ENCODE data around the gene CAAP1.
"Not testable (repeated sequence)": the region's sequence is repeated elsewhere in the genome, so short reads cannot be mapped to it uniquely, and the experiment has no call there.

Gene CAAP1

DNA sequence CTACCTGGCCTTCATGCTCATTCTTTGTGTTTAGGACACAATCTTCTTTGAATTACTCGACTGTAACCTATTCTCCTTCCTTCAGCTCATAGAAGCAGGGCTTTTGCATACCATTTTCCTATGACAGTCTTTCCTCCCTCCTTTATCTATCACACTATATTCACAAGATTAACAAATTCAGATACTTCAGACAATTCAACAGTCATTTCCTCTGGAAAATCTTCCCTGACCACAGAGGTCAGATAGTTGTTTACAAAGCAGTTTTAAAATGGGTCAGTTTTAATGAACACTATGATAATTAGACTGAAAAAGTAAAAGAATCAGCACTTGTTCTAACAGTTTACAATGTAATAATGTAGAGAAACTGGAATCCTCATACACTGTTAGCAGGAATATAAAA lies 4.3 kb downstream of the CAAP1 start:
- peaks cover 25% of the 10 kb centered on the region for H3K4me1 Mint-ChIP-seq (ENCODE audit: low read depth)
- no peak overlapping the region for H3K27ac Mint-ChIP-seq
- peaks cover 18% of the 10 kb centered on the region for H3K36me3 Mint-ChIP-seq (ENCODE audit: low read depth)
- no peak overlapping the region for H3K4me3 Mint-ChIP-seq
- H3K27me3 Mint-ChIP-seq (ENCODE audit: low read depth), result no peaks in the 10 kb centered on the region
- H3K9me3 Mint-ChIP-seq, result peaks cover 1% of the 10 kb centered on the region

DNA sequence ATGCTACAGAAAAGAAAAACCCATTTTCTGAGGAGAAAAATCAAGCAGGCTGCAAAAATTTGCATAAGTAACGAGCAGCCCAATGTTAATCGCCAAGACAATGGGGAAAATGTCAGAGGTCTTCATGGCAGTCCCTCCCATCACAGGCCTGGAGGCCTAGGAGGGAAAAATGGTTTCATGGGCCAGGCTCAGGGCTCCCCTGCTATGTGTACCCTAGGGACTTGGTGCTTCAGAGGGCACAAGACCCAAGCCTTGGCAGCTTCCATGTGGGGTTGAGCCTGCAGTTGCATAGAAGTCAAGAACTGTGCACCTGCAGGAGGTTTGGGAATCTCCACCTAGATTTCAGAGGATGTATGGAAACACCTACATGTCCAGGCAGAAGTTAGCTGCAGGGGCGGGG lies 10.4 kb downstream of the CAAP1 start:
- H3K4me3 Mint-ChIP-seq, result no peak overlapping the region
- peaks cover 60% of the 10 kb centered on the region for H3K36me3 Mint-ChIP-seq (ENCODE audit: low read depth)
- no peaks in the 10 kb centered on the region for H3K27me3 Mint-ChIP-seq (ENCODE audit: low read depth)
- peaks cover 19% of the 10 kb centered on the region for H3K9me3 Mint-ChIP-seq
- no peaks in the 10 kb centered on the region for H3K4me1 Mint-ChIP-seq (ENCODE audit: low read depth)
- H3K27ac Mint-ChIP-seq, result no peak overlapping the region

GRCh38 chr9:26880262-26880661 lies 12.3 kb downstream of the CAAP1 start:
- peaks cover 19% of the 10 kb centered on the region for H3K9me3 Mint-ChIP-seq
- H3K27me3 Mint-ChIP-seq (ENCODE audit: low read depth), result no peaks in the 10 kb centered on the region
- no peak overlapping the region for H3K4me3 Mint-ChIP-seq
- H3K4me1 Mint-ChIP-seq (ENCODE audit: low read depth), result no peaks in the 10 kb centered on the region
- no peak overlapping the region for H3K27ac Mint-ChIP-seq
- H3K36me3 Mint-ChIP-seq (ENCODE audit: low read depth), result peaks cover 62% of the 10 kb centered on the region

- H3K27ac Mint-ChIP-seq; H3K4me1 Mint-ChIP-seq (ENCODE audit: low read depth); H3K27me3 Mint-ChIP-seq (ENCODE audit: low read depth); H3K4me3 Mint-ChIP-seq; H3K9me3 Mint-ChIP-seq: not testable (repeated sequence)
- peaks cover 23% of the 10 kb centered on the region for H3K36me3 Mint-ChIP-seq (ENCODE audit: low read depth)
Measured at GRCh38 chr9:26875155-26875554, 17.4 kb downstream of the CAAP1 start.

DNA sequence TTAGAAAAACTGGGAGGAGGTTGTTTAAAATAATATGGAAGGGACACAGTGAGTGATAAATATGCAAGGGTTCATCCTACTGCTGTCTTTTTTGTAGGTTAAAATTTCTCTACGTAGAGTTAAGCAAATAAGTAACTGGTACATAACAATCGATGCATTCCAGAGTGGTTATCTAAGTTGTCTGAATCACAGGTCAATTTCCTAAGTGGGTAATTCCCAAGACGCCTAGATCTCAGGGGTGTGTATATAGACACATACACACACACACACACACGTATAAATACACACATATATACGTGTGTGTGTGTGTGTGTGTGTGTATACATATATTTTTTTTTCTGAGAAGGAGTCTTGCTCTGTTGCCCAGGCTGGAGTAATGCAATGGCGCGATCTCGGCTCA lies 22.3 kb downstream of the CAAP1 start:
- H3K9me3 Mint-ChIP-seq, result no peaks in the 10 kb centered on the region
- H3K36me3 Mint-ChIP-seq (ENCODE audit: low read depth), result no peaks in the 10 kb centered on the region
- no peak overlapping the region for H3K4me3 Mint-ChIP-seq
- H3K27ac Mint-ChIP-seq, result no peak overlapping the region
- no peaks in the 10 kb centered on the region for H3K4me1 Mint-ChIP-seq (ENCODE audit: low read depth)
- no peaks in the 10 kb centered on the region for H3K27me3 Mint-ChIP-seq (ENCODE audit: low read depth)

DNA sequence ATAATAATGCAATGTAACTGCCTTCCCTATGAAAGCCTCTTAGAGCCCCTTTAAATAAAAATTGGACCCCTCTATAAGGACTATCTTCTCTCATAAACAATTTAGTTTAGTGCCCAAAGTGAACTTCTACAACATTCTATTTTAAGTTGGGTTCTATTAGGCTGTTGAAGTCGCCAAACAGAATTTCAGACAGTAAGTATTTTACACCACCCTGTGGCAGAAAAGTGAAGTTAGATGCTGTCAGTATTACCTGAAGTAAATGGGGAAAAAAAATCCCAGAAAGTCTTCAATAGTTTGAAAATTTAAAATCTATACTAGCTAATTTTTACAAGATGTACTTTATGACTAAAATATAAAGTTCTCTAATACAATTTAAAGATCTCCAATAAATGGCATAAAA lies 29.5 kb downstream of the CAAP1 start:
- Mint-ChIP-seq H3K9me3 (no peaks in the 10 kb centered on the region), H3K4me3 (no peak overlapping the region), H3K4me1 (ENCODE audit: low read depth) (no peaks in the 10 kb centered on the region), H3K27ac (no peak overlapping the region), H3K27me3 (ENCODE audit: low read depth) (no peaks in the 10 kb centered on the region), H3K36me3 (ENCODE audit: low read depth) (peaks cover 8% of the 10 kb centered on the region)

GRCh38 chr9:26856413-26857032 lies 36.1 kb downstream of the CAAP1 start:
- no peaks in the 10 kb centered on the region for H3K9me3 Mint-ChIP-seq
- H3K4me1 Mint-ChIP-seq (ENCODE audit: low read depth), result no peaks in the 10 kb centered on the region
- H3K27me3 Mint-ChIP-seq (ENCODE audit: low read depth), result no peaks in the 10 kb centered on the region
- H3K4me3 Mint-ChIP-seq, result no peak overlapping the region
- no peak overlapping the region for H3K27ac Mint-ChIP-seq
- peaks cover 18% of the 10 kb centered on the region for H3K36me3 Mint-ChIP-seq (ENCODE audit: low read depth)

DNA sequence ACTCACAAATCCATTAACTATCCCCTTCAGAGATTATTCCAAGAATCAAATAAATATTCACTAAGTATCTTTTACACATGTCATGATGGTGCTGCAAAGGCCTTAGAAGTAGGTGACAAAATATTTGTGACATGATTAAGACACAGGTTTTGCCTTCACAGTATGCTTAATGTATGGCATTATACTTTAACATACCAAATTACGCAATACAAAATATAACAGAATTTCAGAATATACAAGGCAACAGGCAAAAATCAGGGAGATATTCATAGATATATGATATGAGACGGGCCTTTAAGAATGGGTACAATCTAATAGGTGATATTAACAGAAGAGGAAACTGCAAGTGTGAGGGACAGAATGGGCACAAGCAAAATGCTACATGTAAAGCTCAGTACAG lies 41.6 kb downstream of the CAAP1 start:
- Mint-ChIP-seq H3K9me3 (no peaks in the 10 kb centered on the region), H3K4me1 (ENCODE audit: low read depth) (no peaks in the 10 kb centered on the region), H3K27ac (no peak overlapping the region), H3K4me3 (no peak overlapping the region), H3K36me3 (ENCODE audit: low read depth) (peaks cover 15% of the 10 kb centered on the region), H3K27me3 (ENCODE audit: low read depth) (no peaks in the 10 kb centered on the region)

- no peaks in the 10 kb centered on the region for H3K27me3 Mint-ChIP-seq (ENCODE audit: low read depth)
- H3K36me3 Mint-ChIP-seq (ENCODE audit: low read depth), result peaks cover 6% of the 10 kb centered on the region
- no peak overlapping the region for H3K27ac Mint-ChIP-seq
- no peaks in the 10 kb centered on the region for H3K4me1 Mint-ChIP-seq (ENCODE audit: low read depth)
- no peak overlapping the region for H3K4me3 Mint-ChIP-seq
- H3K9me3 Mint-ChIP-seq, result no peaks in the 10 kb centered on the region
Measured at GRCh38 chr9:26833792-26834191, 58.8 kb downstream of the CAAP1 start.

DNA sequence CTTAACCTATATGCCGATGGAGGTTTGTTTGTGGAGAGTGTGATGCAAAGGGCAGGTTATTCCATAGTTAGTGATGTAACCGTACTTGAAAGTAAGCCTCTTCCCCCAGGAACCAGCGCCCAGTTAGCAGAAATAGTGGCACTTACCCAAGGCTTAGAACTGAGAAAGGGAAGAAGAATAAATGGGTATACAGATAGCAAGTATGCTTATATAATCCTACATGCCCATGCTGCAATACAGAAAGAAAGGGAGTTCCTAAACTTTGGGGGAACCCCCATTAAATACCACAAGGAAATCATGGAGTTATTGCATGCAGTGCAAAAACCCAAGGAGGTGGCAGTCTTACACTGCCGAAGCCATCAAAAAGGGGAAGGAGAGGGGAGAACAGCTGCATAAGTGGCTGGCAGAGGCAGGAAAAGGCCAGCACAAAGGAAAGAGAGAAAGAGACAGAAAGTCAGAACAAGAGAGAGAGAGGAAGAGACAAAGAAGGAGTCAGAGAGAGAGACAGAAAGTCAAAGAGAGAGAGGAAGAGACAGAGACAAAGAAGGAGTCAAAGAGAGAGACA lies 64.1 kb downstream of the CAAP1 start:
- H3K9me3 Mint-ChIP-seq; H3K27ac Mint-ChIP-seq; H3K36me3 Mint-ChIP-seq (ENCODE audit: low read depth); H3K4me3 Mint-ChIP-seq; H3K4me1 Mint-ChIP-seq (ENCODE audit: low read depth); H3K27me3 Mint-ChIP-seq (ENCODE audit: low read depth): not testable (repeated sequence)

DNA sequence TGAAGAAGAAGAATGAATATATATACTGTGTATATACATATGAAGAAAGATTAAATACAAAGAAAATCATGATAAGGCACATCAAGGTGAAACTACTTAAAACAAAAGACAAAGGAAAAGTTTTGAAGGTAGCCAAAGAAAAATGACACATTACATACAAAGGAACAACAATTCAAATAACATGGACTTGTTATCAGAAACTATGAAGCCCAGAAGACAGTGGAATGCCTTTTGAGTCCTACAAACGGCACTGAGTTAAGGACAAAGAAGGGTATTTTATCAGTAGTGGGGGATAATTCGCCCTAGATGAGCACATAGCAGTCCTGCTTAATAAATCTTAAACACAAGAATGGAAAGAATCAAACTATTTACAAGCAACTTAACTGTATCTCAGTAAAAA lies 77.8 kb downstream of the CAAP1 start:
- no peaks in the 10 kb centered on the region for H3K4me1 Mint-ChIP-seq (ENCODE audit: low read depth)
- no peaks in the 10 kb centered on the region for H3K27me3 Mint-ChIP-seq (ENCODE audit: low read depth)
- no peaks in the 10 kb centered on the region for H3K36me3 Mint-ChIP-seq (ENCODE audit: low read depth)
- no peaks in the 10 kb centered on the region for H3K9me3 Mint-ChIP-seq
- no peak overlapping the region for H3K4me3 Mint-ChIP-seq
- no peak overlapping the region for H3K27ac Mint-ChIP-seq

GRCh38 chr9:26813247-26813646 lies 79.4 kb downstream of the CAAP1 start:
- no peak overlapping the region for H3K4me3 Mint-ChIP-seq
- H3K36me3 Mint-ChIP-seq (ENCODE audit: low read depth), result no peaks in the 10 kb centered on the region
- H3K9me3 Mint-ChIP-seq, result no peaks in the 10 kb centered on the region
- no peaks in the 10 kb centered on the region for H3K27me3 Mint-ChIP-seq (ENCODE audit: low read depth)
- H3K4me1 Mint-ChIP-seq (ENCODE audit: low read depth), result no peaks in the 10 kb centered on the region
- H3K27ac Mint-ChIP-seq, result no peak overlapping the region

GRCh38 chr9:26812217-26812616 lies 80.4 kb downstream of the CAAP1 start:
- no peaks in the 10 kb centered on the region for H3K4me1 Mint-ChIP-seq (ENCODE audit: low read depth)
- no peaks in the 10 kb centered on the region for H3K36me3 Mint-ChIP-seq (ENCODE audit: low read depth)
- H3K9me3 Mint-ChIP-seq, result no peaks in the 10 kb centered on the region
- H3K27ac Mint-ChIP-seq, result no peak overlapping the region
- no peaks in the 10 kb centered on the region for H3K27me3 Mint-ChIP-seq (ENCODE audit: low read depth)
- no peak overlapping the region for H3K4me3 Mint-ChIP-seq

DNA sequence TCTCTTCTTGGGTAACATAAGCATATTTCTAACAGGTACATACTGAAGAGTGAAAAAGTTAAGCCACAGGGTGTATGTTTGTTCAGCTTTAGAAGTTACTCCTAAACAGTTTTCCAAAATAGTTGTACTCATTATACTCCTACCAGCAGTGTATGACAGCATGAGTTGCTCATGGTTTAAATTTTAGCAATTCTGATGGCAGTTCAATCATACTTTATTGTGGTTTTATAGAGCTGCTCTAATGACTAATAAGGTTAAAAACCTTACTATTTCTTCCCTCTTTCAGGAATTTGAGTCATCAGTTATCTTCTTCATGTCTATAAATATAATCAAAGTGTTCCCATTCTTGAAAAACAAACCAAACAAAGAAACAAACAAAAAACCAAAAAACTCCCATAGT lies 81.5 kb downstream of the CAAP1 start:
- H3K36me3 Mint-ChIP-seq (ENCODE audit: low read depth), result no peaks in the 10 kb centered on the region
- H3K4me3 Mint-ChIP-seq, result no peak overlapping the region
- no peaks in the 10 kb centered on the region for H3K27me3 Mint-ChIP-seq (ENCODE audit: low read depth)
- no peak overlapping the region for H3K27ac Mint-ChIP-seq
- no peaks in the 10 kb centered on the region for H3K4me1 Mint-ChIP-seq (ENCODE audit: low read depth)
- H3K9me3 Mint-ChIP-seq, result no peaks in the 10 kb centered on the region

GRCh38 chr9:26809795-26810194 lies 82.8 kb downstream of the CAAP1 start:
- H3K9me3 Mint-ChIP-seq, result no peaks in the 10 kb centered on the region
- no peaks in the 10 kb centered on the region for H3K4me1 Mint-ChIP-seq (ENCODE audit: low read depth)
- H3K4me3 Mint-ChIP-seq, result no peak overlapping the region
- H3K36me3 Mint-ChIP-seq (ENCODE audit: low read depth), result no peaks in the 10 kb centered on the region
- H3K27ac Mint-ChIP-seq, result no peak overlapping the region
- H3K27me3 Mint-ChIP-seq (ENCODE audit: low read depth), result no peaks in the 10 kb centered on the region

DNA sequence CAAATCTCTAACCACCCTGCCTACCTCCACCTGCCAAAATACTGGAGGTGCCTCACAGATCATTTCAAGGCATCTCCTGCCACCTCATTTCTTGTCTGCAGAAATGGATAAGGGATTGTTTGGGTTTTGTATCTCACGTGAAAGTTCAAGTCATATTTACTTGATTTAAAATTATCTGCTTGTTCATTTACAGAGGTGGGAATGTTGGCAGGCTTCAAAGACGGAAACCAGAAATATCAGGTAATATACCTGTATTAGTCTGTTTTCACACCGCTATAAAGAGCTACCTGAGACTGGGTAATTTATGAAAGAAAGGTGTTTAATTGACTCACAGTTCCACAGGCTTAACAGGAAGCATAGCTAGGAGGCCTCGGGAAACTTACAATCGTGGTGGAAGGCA lies 85.4 kb downstream of the CAAP1 start:
- Mint-ChIP-seq H3K4me1 (ENCODE audit: low read depth) (no peaks in the 10 kb centered on the region), H3K4me3 (no peak overlapping the region), H3K27me3 (ENCODE audit: low read depth) (no peaks in the 10 kb centered on the region), H3K27ac (no peak overlapping the region), H3K36me3 (ENCODE audit: low read depth) (no peaks in the 10 kb centered on the region), H3K9me3 (no peaks in the 10 kb centered on the region)

Data from T-helper 1 cell treated with Interleukin-12 subunit alpha and Interleukin-12 subunit beta and Interleukin-4 antibody, amounts not matched to agents 30 μg/mL and 1 μg/mL, for 36 hours (primary cell).